CD4-positive, alpha-beta T cell treated with Interleukin-21 for 1 hour (primary cell): Measurements from ENCODE around the gene PLEKHJ1.

Experiments used
- DNase-seq: peaks from one replicate; pipeline ENCODE4 v3.0.0-alpha.2; 2020

The PLEKHJ1 gene

GRCh38 chr19:2269244-2270156 is 33.4 kb upstream of the PLEKHJ1 start:
- DNase-seq: peak; percentile 99

- DNase-seq: no peak
Observed at GRCh38 chr19:2268861-2269243, 32.7 kb upstream of the PLEKHJ1 start.

DNA sequence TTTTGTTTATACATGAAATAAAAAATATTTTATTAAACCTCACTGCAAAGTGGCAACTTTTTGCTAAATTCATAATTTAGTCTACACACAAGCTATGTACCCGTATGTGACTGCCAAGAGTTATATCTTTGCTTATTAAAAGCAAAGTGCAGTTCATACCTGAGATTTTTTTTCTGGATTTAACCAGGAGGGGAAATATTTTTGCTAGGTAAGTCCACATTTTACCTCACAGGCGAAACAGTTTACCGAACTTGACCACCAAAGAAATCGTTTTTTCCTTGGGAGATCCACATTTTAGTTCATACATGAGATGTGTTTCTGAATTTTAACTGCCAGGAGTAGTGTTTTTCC is 32.3 kb upstream of the PLEKHJ1 start:
- no peak for DNase-seq

GRCh38 chr19:2266183-2266993 is 30.3 kb upstream of the PLEKHJ1 start:
- DNase-seq: no peak

DNA sequence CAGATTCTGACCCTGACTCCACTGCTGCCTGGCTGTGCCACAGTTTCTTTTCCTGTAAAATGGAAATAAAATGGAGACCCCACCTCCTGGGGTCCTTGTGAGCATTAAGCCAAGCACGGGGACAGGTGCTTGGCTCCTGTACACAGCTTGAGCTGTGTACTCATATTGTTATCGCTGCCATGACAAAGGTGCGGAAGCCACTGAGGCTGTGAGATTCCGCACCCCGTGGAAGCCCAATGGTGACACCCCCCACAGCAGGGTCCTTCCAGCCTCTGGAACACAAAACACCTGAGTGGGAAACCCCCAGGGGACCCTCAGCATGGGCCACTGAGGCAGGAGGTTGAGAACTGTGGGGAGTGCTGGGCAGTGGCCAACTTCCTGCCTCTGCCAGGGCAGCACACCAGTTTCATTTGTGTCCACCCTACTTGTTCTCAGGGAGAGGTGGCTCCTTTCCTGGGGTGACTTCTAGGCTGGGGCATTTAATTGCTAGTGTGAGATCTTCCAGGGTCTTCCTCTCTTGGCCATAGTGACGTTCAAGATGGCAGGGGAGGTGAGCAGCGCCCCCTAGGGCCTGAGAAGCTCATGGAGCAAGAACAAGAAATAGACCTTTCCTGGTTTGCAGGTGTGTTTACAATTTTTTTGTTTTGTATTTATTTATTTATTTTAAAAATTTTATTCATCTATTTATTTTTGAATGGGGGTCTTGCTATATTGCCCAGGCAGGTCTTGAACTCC is 25.5 kb upstream of the PLEKHJ1 start:
- DNase-seq: peak; percentile 71

DNA sequence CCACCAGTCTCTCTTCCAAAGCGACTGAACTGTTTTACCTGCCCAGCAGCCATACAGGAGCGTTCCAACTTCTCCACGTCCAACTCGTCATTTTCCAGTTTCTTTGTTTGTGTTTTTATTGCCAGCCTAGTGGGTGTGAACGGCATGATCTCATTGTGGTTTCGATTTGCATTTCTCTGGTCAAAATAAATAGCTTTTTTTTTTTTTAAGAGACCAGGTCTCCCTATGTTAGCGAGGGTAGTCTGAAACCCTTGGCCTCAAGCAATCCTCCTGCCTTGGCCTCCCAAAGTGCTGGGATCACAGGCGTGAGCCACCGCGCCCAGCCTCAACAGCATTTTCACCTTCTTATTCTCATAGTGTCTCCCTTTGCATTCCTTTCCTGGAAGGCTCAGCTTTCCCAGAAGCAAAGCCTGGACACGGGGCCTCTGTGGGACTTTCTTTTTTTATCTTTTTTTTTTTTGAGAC is 24.2 kb upstream of the PLEKHJ1 start:
- DNase-seq: peak; percentile 53

DNA sequence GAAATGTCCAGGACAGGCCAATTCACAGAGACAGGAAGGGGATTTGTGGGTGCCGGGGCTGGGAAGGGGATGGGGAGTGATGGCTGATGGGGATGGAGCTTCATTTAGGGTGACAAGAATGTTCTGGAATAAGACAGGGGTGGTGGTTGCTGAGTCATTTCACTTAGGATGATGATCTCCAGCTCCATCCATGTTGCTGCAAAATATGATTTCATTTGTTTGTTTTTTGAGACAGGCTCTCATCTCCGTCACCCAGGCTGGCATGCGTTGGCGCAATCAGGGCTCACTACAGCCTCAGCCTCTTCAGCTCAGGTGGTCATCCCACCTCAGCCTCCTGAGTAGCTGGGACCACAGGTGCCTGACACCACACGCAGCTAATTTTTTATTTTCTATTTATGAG is 23.2 kb upstream of the PLEKHJ1 start:
- DNase-seq: no peak

DNA sequence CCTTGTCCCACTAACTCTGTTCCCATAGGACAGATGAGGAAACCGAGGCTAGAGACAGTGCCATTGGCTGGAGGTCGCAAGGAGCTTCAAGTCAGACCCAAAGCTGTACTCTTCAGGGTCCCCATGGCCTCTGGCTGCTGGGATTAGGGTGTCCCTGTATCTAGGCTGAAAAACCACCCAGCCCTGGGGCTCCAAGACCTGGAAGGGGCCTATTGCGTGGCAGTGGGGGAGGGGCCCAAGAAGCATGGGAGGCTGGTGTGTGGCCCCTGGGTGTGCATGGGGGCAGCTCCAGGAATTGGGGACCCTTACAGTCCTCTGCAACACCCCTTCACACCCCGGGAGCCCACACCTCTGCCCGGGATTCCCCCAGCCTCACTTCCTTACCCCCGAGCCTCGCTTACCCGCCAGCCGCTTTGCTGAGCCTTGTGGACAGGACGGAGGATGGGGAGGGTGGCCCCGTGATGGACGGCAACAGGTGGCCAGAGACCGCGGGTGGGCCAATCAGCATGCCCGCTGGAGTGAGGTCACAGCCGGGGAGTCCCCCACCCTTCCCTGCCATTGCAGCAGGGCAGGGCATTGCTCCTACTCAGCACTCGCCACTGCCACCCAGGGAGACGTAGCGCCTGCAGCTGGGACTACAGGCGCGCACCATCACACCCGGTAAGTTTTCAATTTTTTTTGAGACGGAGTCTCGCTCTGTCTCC is 20.0 kb upstream of the PLEKHJ1 start, which contains the start of gene JSRP1:
JSRP1 (minus strand) TSS at position 436 of the 704 bp plus-strand sequence. CDS start 1,103 bp downstream, outside the sequence.
- no peak for DNase-seq

- DNase-seq: no peak
Observed at GRCh38 chr19:2255112-2255845, 19.1 kb upstream of the PLEKHJ1 start.

GRCh38 chr19:2254064-2254872 is 18.1 kb upstream of the PLEKHJ1 start:
- no peak for DNase-seq

DNA sequence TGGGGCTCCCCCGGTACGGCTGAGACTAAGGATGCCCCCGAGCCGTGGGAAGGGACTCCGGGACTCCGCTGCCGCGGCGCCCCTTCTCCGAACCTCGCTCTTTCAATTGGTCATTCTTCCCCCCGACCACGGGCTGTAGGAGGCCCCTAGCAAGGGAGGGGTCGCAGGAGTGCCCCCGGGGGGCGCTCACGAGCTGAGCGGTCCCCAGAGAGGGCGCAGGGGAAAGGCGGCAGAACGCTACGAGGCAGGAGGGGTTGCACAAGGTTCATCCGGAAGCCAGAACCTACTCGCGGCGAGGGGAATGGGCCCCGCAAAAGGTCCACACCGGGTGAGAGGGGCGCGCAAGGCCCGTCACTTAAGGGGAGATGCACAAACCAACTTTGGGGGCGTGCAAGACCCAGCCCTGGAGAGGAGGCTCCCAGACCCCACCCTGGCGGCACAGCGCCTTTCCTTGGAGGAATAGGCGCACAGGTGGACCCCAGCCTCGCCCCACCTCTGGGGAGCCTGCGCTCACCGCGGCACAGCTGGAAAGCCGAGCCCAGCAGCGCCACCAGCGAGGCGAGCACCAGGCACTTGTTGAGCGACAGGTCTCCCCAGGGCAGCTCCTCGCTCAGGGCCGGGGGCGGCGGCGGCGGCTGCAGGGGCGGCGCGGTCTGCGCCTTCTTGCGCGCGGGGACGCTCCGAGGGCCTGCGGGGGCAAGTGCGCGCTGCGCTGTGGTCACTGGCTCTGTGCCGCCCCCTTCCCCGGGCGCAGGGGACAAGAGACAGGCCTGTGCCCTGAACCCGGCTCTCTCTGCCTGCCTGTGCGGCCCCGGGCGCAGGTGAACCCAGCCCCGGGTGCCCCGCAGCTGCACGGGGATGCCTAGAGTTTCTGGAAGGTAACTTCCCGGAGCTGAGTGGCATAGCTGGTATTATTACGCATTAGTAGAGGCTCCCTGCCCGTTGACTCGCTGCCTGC is 17.3 kb upstream of the PLEKHJ1 start:
- DNase-seq: peak; percentile 61

DNA sequence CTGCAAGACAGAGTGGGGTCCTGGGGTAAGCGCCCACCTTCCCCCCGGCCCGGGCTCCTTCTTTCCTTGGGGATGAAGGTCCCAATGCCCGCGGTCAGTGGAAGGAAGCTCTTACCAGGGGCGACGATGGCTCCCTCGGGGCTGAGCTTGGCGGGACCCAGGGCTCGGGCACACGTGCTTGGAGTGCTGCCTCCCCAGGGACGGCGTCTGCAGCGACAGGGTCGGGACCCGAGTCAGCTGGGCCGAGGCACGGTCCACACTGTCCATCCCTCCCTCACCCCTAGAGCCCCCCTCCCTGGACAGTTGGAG is 16.6 kb upstream of the PLEKHJ1 start:
- DNase-seq: no peak

- DNase-seq: no peak
Observed at GRCh38 chr19:2252055-2252796, 16.1 kb upstream of the PLEKHJ1 start.

- DNase-seq: no peak
Observed at GRCh38 chr19:2251106-2252054, 15.3 kb upstream of the PLEKHJ1 start.

DNA sequence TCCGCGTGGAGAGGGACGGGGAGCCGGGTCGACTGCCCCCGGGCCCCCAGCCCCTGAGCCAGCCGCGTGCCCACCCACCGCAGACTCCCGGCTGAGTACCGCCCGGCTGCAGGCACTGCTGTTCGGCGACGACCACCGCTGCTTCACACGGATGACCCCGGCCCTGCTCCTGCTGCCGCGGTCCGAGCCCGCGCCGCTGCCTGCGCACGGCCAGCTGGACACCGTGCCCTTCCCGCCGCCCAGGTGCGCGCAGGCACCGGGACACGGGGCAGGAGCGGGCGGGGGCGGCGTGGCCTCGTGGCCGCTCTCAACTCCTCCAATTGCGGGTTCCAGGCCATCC is 14.6 kb upstream of the PLEKHJ1 start:
- no peak for DNase-seq

GRCh38 chr19:2249880-2250765 is 14.0 kb upstream of the PLEKHJ1 start:
- DNase-seq: no peak
